ENCODE measurements around the gene PRDM16. TPM values are rescaled to one million over a fixed set of nuclear protein-coding genes. Genes with fewer than 3 reads are reported as not detected.

Gene PRDM16
- total RNA-seq, 1 experiment from 2014 or later = 0.17 TPM

- Histone ChIP-seq H3K23me2 (ENCODE audit: insufficient read length, low read depth, low read length, poor library complexity, severe bottlenecking) (no peaks in the 10 kb centered on the region), H3K4ac (ENCODE audit: low read depth, low read length) (no peak overlapping the region), H3K27ac (ENCODE audit: insufficient read length, low read depth, low read length) (no peak overlapping the region), H4K91ac (ENCODE audit: insufficient read length, low read depth, low read length) (no peak overlapping the region), H3K14ac (ENCODE audit: insufficient read depth, low read length) (no peak overlapping the region), H3T11ph (ENCODE audit: low read length) (no peak overlapping the region), H2BK12ac (ENCODE audit: insufficient read length, low read depth, low read length) (no peak overlapping the region), H3K9me3 (ENCODE audit: control insufficient read depth, low read depth, low read length) (no peaks in the 10 kb centered on the region), H4K20me1 (ENCODE audit: control insufficient read depth, insufficient read depth, insufficient read length) (no peaks in the 10 kb centered on the region), H2BK15ac (ENCODE audit: low read depth, low read length) (no peak overlapping the region), H3K23ac (ENCODE audit: insufficient read length, low read depth, low read length) (no peak overlapping the region), H4K8ac (replicated peaks; ENCODE audit: insufficient read length, low read depth, low read length) (no peak overlapping the region), H3K56ac (ENCODE audit: insufficient read length, low read depth, low read length) (no peak overlapping the region), H2BK120ac (ENCODE audit: low read depth, low read length, poor library complexity, severe bottlenecking) (no peak overlapping the region), H2BK20ac (ENCODE audit: low read depth, low read length, poor library complexity, severe bottlenecking) (no peak overlapping the region), H3K4me2 (ENCODE audit: insufficient read depth, insufficient read length, low read length) (no peak overlapping the region), H3K79me2 (ENCODE audit: insufficient read depth, low read length) (no peaks in the 10 kb centered on the region), H2BK5ac (ENCODE audit: insufficient read length, low read length) (no peak overlapping the region), H3K4me1 (ENCODE audit: insufficient read depth, low read length) (no peaks in the 10 kb centered on the region), H3K79me1 (ENCODE audit: insufficient read depth, low read depth, low read length, poor library complexity, severe bottlenecking) (no peaks in the 10 kb centered on the region), H3K27me3 (ENCODE audit: insufficient read depth, low read length) (no peaks in the 10 kb centered on the region), H2AFZ (ENCODE audit: low read length) (no peak overlapping the region), H4K5ac (ENCODE audit: insufficient read length, low read depth, low read length) (no peak overlapping the region), H3K9ac (ENCODE audit: extremely low read depth, insufficient read length, low read length) (no peak overlapping the region), H3K18ac (ENCODE audit: insufficient read length, low read depth, low read length) (no peak overlapping the region), H2AK5ac (ENCODE audit: insufficient read length, low read length) (no peak overlapping the region)
- TF ChIP-seq CTCF (conservative IDR thresholded peaks at IDR 0.05) = no peak
- no peaks in the 10 kb centered on the region for H3K36me3 Mint-ChIP-seq (ENCODE audit: insufficient read depth in 1 of 3, low read depth in 3 of 3)
- WGBS (ENCODE audit: extremely low coverage, insufficient read length, low lambda C conversion rate) = no CpG with 5 or more reads among the region's 15 CpGs
- H3K4me3 Mint-ChIP-seq = no peak overlapping the region
- H3K4me1 Mint-ChIP-seq = peaks cover 0 to 11% of the 10 kb centered on the region in 2 experiments; a peak in 2 of 4 replicates
- no peak overlapping the region for H3K27ac Mint-ChIP-seq
- peaks cover 4% of the 10 kb centered on the region for H3K27me3 Mint-ChIP-seq (ENCODE audit: low read depth)
- DNase-seq = no peak
- no peaks in the 10 kb centered on the region for H3K9me3 Mint-ChIP-seq
Observed at GRCh38 chr1:3226191-3226590, 157.2 kb downstream of the PRDM16 start.

Measured in H9 (cell line).